GM23338 (cell line): Measurements from ENCODE around the gene GSG1L. TPM values are rescaled to one million over a fixed set of nuclear protein-coding genes. Genes with fewer than 3 reads are reported as not detected.

Source experiments
- ATAC-seq: fragments of 200-7000 bp; cut with Tn5 transposase; 3 replicates; pipeline ENCODE4 v1.9.1; 2020
- DNase-seq: peaks from one replicate; pipeline ENCODE4 v3.0.0-alpha.2; 2015; ENCODE audit warnings: low spot score
- H2AFZ ChIP-seq: fragments of 200-600 bp; sonication (generic); 2 replicates; pipeline ENCODE4 v1.8.0; 2016; ENCODE audit warnings: antibody characterized with exemption, mild to moderate bottlenecking, moderate library complexity
- H3F3A ChIP-seq: fragments of 200-600 bp; sonication (generic); replicated peaks from 2 replicates; pipeline ENCODE4 v1.8.0; 2017; ENCODE audit warnings: antibody characterized with exemption, mixed run types, low read depth
- H3K27ac ChIP-seq: fragments of 200-600 bp; sonication (generic); 2 replicates; pipeline ENCODE4 v1.6.1; 2016; ENCODE audit warnings: low read depth
- H3K27me3 ChIP-seq: fragments of 200-600 bp; sonication (generic); 2 replicates; pipeline ENCODE4 v1.8.0; 2016; ENCODE audit warnings: mild to moderate bottlenecking, mixed run types, moderate library complexity; ENCODE audit not compliant: insufficient read depth
- H3K36me3 ChIP-seq: fragments of 200-600 bp; sonication (generic); 2 replicates; pipeline ENCODE4 v1.8.0; 2016; ENCODE audit warnings: mild to moderate bottlenecking; ENCODE audit not compliant: insufficient read depth
- H3K4me1 ChIP-seq: fragments of 200-600 bp; sonication (generic); 2 replicates; pipeline ENCODE4 v1.8.0; 2016; ENCODE audit warnings: mild to moderate bottlenecking, moderate library complexity; ENCODE audit not compliant: insufficient read depth
- H3K4me2 ChIP-seq: fragments of 200-600 bp; sonication (generic); 2 replicates; pipeline ENCODE4 v1.7.1; 2017; ENCODE audit warnings: mixed run types
- H3K4me3 ChIP-seq: fragments of 200-600 bp; sonication (generic); 2 replicates; pipeline ENCODE4 v1.6.1; 2016; ENCODE audit warnings: mixed run types
- H3K79me2 ChIP-seq: fragments of 200-600 bp; sonication (generic); replicated peaks from 2 replicates; pipeline ENCODE4 v1.8.0; 2017; ENCODE audit warnings: mild to moderate bottlenecking; ENCODE audit not compliant: insufficient read depth
- H3K9me2 ChIP-seq: fragments of 200-600 bp; sonication (generic); 2 replicates; pipeline ENCODE4 v1.8.0; 2017; ENCODE audit not compliant: insufficient read depth
- H4K20me1 ChIP-seq: fragments of 200-600 bp; sonication (generic); replicated peaks from 2 replicates; pipeline ENCODE4 v1.8.0; 2017; ENCODE audit warnings: mild to moderate bottlenecking; ENCODE audit not compliant: insufficient read depth
- H3K27ac Mint-ChIP-seq: 2 replicates; pipeline ENCODE4 v1.8.0; 2020; ENCODE audit warnings: inconsistent platforms, mild to moderate bottlenecking, moderate library complexity, mixed read lengths
- H3K27me3 Mint-ChIP-seq: 3 replicates; pipeline ENCODE4 v1.8.0; 2022; ENCODE audit warnings: low read depth, mild to moderate bottlenecking, moderate library complexity, mixed read lengths, inconsistent platforms; ENCODE audit not compliant: insufficient read depth, poor library complexity
- H3K36me3 Mint-ChIP-seq: 3 replicates; pipeline ENCODE4 v1.8.0; 2021; ENCODE audit warnings: low read depth, mild to moderate bottlenecking, inconsistent platforms, moderate library complexity, mixed read lengths
- H3K4me1 Mint-ChIP-seq: 3 replicates; pipeline ENCODE4 v1.8.0; 2020; ENCODE audit warnings: mild to moderate bottlenecking, inconsistent platforms, mixed read lengths
- H3K4me3 Mint-ChIP-seq: 3 replicates; pipeline ENCODE4 v1.8.0; 2021; ENCODE audit warnings: moderate library complexity, mild to moderate bottlenecking, inconsistent platforms, mixed read lengths
- H3K9me3 Mint-ChIP-seq: 3 replicates; pipeline ENCODE4 v1.8.0; 2020; ENCODE audit warnings: moderate library complexity, mild to moderate bottlenecking, inconsistent platforms, mixed read lengths
- CREB1 ChIP-seq: fragments of 250-450 bp; sonication (Bioruptor Pico); IDR thresholded peaks from 2 replicates; pipeline ENCODE4 v1.5.0; 2020; ENCODE audit warnings: low read depth, mild to moderate bottlenecking, moderate library complexity
- EZH2 ChIP-seq: fragments of 200-600 bp; sonication (generic); IDR thresholded peaks from one replicate; pipeline ENCODE4 v1.8.0; 2017; ENCODE audit warnings: antibody characterized with exemption, mild to moderate bottlenecking, low read depth; ENCODE audit not compliant: unreplicated experiment
- JUNB ChIP-seq: IDR thresholded peaks from one replicate; pipeline ENCODE4 v1.6.1; 2016; ENCODE audit warnings: antibody characterized with exemption; ENCODE audit not compliant: unreplicated experiment
- NANOG ChIP-seq: IDR thresholded peaks from 2 replicates; pipeline ENCODE4 v1.6.1; 2016; ENCODE audit warnings: antibody characterized with exemption, borderline replicate concordance
- POLR2AphosphoS5 ChIP-seq: IDR thresholded peaks from 2 replicates; pipeline ENCODE4 v1.6.1; 2016; ENCODE audit warnings: antibody characterized with exemption, low read depth
- ZNF114 ChIP-seq: fragments of 250-450 bp; sonication (Bioruptor Pico); IDR thresholded peaks from 2 replicates; pipeline ENCODE4 v1.5.0; 2020; ENCODE audit warnings: mild to moderate bottlenecking, moderate library complexity
- ZNF331 ChIP-seq: fragments of 250-450 bp; sonication (Bioruptor Pico); IDR thresholded peaks from 2 replicates; pipeline ENCODE4 v1.5.0; 2020; ENCODE audit warnings: low read depth, mild to moderate bottlenecking, moderate library complexity
- polyA plus RNA-seq: library from polyadenylated mRNA; unstranded; fragments of >200 nt; fragmentation: Nextera tagmentation; extraction: Ambion mirVana; gene quantifications from 2 replicates; pipeline ENCODE4 v1.2.1, GENCODE V29; 2016
- total RNA-seq: library from RNA; depleted of rRNA; stranded (reverse); fragments of >200 nt; shearing (Covaris generic); gene quantifications from 2 replicates; pipeline ENCODE4 v1.2.3, GENCODE V29; 2014
- TF ChIP-seq, protein P1 (sequence below), 2 experiments: fragments of 200-600 bp in 1 of 2; sonication (generic) in 1 of 2; conservative IDR thresholded peaks; 2 replicates each; pipeline versions ENCODE4 v1.5.1 to v1.6.1; 2016 to 2017; ENCODE audit warnings: antibody characterized with exemption in 2 of 2, low read depth in 2 of 2, mild to moderate bottlenecking in 2 of 2, moderate library complexity in 1 of 2
- TF ChIP-seq, protein P2 (sequence below): IDR thresholded peaks from one replicate; pipeline ENCODE4 v1.6.1; 2018; ENCODE audit warnings: antibody characterized with exemption; ENCODE audit not compliant: unreplicated experiment
- TF ChIP-seq, protein P3 (sequence below): fragments of 250-450 bp; sonication (Bioruptor Pico); IDR thresholded peaks from 2 replicates; pipeline ENCODE4 v1.5.0; 2020; ENCODE audit warnings: mild to moderate bottlenecking, moderate library complexity

GSG1L gene
- total and polyA plus RNA-seq, 2 experiments from 2014 or later = 0.36 to 0.63 TPM

- H3K27ac ChIP-seq = no peak overlapping the region
- H3K9me2 ChIP-seq = no peaks in the 10 kb centered on the region
- DNase-seq (no peak), ATAC-seq (no peak)
- no peaks in the 10 kb centered on the region for H4K20me1 ChIP-seq
- H3K4me3 ChIP-seq = no peak overlapping the region
- no peak overlapping the region for H2AFZ ChIP-seq
- no peak overlapping the region for H3K27ac Mint-ChIP-seq
- H3K27me3 ChIP-seq = no peaks in the 10 kb centered on the region
- H3K9me3 Mint-ChIP-seq = no peaks in the 10 kb centered on the region; the same call in 2 of the 3 replicates
- H3K4me1 ChIP-seq = peaks cover 9% of the 10 kb centered on the region; the same call in 1 of the 2 replicates
- peaks cover 19% of the 10 kb centered on the region for H3K4me1 Mint-ChIP-seq
- H3F3A ChIP-seq = no peaks in the 10 kb centered on the region
- no peaks in the 10 kb centered on the region for H3K36me3 ChIP-seq
- H3K36me3 Mint-ChIP-seq = no peaks in the 10 kb centered on the region; the same call in 2 of the 3 replicates
- no peak overlapping the region for H3K4me2 ChIP-seq
- no peaks in the 10 kb centered on the region for H3K79me2 ChIP-seq
- no peak for TF ChIP-seq ZNF331 (CRISPR knock-in tag)
- TF ChIP-seq, protein P1, sequence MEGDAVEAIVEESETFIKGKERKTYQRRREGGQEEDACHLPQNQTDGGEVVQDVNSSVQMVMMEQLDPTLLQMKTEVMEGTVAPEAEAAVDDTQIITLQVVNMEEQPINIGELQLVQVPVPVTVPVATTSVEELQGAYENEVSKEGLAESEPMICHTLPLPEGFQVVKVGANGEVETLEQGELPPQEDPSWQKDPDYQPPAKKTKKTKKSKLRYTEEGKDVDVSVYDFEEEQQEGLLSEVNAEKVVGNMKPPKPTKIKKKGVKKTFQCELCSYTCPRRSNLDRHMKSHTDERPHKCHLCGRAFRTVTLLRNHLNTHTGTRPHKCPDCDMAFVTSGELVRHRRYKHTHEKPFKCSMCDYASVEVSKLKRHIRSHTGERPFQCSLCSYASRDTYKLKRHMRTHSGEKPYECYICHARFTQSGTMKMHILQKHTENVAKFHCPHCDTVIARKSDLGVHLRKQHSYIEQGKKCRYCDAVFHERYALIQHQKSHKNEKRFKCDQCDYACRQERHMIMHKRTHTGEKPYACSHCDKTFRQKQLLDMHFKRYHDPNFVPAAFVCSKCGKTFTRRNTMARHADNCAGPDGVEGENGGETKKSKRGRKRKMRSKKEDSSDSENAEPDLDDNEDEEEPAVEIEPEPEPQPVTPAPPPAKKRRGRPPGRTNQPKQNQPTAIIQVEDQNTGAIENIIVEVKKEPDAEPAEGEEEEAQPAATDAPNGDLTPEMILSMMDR (conservative IDR thresholded peaks at IDR 0.05; ENCODE audit: low read depth in 2 of 2) = no peak
- TF ChIP-seq CREB1 (CRISPR knock-in tag) = no peak
- TF ChIP-seq EZH2 = no peak
- no peak for TF ChIP-seq JUNB
- no peak for TF ChIP-seq ZNF114 (CRISPR knock-in tag)
- no peak for TF ChIP-seq NANOG
- no peak overlapping the region for H3K4me3 Mint-ChIP-seq
- peaks cover 9% of the 10 kb centered on the region for H3K27me3 Mint-ChIP-seq
These were observed 211.4 kb downstream of the GSG1L start for GRCh38 chr16:27852116-27852515.

GRCh38 chr16:27851586-27851985, 211.9 kb downstream of the GSG1L start:
- Histone ChIP-seq H3K27me3 (no peaks in the 10 kb centered on the region), H2AFZ (no peak overlapping the region)
- peaks cover 20% of the 10 kb centered on the region for H3K4me1 Mint-ChIP-seq
- no peak for TF ChIP-seq POLR2AphosphoS5
- TF ChIP-seq, protein P2, sequence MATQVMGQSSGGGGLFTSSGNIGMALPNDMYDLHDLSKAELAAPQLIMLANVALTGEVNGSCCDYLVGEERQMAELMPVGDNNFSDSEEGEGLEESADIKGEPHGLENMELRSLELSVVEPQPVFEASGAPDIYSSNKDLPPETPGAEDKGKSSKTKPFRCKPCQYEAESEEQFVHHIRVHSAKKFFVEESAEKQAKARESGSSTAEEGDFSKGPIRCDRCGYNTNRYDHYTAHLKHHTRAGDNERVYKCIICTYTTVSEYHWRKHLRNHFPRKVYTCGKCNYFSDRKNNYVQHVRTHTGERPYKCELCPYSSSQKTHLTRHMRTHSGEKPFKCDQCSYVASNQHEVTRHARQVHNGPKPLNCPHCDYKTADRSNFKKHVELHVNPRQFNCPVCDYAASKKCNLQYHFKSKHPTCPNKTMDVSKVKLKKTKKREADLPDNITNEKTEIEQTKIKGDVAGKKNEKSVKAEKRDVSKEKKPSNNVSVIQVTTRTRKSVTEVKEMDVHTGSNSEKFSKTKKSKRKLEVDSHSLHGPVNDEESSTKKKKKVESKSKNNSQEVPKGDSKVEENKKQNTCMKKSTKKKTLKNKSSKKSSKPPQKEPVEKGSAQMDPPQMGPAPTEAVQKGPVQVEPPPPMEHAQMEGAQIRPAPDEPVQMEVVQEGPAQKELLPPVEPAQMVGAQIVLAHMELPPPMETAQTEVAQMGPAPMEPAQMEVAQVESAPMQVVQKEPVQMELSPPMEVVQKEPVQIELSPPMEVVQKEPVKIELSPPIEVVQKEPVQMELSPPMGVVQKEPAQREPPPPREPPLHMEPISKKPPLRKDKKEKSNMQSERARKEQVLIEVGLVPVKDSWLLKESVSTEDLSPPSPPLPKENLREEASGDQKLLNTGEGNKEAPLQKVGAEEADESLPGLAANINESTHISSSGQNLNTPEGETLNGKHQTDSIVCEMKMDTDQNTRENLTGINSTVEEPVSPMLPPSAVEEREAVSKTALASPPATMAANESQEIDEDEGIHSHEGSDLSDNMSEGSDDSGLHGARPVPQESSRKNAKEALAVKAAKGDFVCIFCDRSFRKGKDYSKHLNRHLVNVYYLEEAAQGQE = no peak
- TF ChIP-seq, protein P3, sequence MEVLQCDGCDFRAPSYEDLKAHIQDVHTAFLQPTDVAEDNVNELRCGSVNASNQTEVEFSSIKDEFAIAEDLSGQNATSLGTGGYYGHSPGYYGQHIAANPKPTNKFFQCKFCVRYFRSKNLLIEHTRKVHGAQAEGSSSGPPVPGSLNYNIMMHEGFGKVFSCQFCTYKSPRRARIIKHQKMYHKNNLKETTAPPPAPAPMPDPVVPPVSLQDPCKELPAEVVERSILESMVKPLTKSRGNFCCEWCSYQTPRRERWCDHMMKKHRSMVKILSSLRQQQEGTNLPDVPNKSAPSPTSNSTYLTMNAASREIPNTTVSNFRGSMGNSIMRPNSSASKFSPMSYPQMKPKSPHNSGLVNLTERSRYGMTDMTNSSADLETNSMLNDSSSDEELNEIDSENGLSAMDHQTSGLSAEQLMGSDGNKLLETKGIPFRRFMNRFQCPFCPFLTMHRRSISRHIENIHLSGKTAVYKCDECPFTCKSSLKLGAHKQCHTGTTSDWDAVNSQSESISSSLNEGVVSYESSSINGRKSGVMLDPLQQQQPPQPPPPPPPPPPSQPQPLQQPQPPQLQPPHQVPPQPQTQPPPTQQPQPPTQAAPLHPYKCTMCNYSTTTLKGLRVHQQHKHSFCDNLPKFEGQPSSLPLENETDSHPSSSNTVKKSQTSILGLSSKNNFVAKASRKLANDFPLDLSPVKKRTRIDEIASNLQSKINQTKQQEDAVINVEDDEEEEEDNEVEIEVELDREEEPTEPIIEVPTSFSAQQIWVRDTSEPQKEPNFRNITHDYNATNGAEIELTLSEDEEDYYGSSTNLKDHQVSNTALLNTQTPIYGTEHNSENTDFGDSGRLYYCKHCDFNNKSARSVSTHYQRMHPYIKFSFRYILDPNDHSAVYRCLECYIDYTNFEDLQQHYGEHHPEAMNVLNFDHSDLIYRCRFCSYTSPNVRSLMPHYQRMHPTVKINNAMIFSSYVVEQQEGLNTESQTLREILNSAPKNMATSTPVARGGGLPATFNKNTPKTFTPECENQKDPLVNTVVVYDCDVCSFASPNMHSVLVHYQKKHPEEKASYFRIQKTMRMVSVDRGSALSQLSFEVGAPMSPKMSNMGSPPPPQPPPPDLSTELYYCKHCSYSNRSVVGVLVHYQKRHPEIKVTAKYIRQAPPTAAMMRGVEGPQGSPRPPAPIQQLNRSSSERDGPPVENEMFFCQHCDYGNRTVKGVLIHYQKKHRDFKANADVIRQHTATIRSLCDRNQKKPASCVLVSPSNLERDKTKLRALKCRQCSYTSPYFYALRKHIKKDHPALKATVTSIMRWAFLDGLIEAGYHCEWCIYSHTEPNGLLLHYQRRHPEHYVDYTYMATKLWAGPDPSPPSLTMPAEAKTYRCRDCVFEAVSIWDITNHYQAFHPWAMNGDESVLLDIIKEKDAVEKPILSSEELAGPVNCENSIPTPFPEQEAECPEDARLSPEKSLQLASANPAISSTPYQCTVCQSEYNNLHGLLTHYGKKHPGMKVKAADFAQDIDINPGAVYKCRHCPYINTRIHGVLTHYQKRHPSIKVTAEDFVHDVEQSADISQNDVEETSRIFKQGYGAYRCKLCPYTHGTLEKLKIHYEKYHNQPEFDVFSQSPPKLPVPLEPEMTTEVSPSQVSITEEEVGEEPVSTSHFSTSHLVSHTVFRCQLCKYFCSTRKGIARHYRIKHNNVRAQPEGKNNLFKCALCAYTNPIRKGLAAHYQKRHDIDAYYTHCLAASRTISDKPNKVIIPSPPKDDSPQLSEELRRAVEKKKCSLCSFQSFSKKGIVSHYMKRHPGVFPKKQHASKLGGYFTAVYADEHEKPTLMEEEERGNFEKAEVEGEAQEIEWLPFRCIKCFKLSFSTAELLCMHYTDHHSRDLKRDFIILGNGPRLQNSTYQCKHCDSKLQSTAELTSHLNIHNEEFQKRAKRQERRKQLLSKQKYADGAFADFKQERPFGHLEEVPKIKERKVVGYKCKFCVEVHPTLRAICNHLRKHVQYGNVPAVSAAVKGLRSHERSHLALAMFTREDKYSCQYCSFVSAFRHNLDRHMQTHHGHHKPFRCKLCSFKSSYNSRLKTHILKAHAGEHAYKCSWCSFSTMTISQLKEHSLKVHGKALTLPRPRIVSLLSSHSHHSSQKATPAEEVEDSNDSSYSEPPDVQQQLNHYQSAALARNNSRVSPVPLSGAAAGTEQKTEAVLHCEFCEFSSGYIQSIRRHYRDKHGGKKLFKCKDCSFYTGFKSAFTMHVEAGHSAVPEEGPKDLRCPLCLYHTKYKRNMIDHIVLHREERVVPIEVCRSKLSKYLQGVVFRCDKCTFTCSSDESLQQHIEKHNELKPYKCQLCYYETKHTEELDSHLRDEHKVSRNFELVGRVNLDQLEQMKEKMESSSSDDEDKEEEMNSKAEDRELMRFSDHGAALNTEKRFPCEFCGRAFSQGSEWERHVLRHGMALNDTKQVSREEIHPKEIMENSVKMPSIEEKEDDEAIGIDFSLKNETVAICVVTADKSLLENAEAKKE (CRISPR knock-in tag) = no peak

More at GRCh38 chr16:27851586-27851985, 211.9 kb downstream of the GSG1L start:
- Mint-ChIP-seq H3K27ac (no peak overlapping the region), H3K4me3 (no peak overlapping the region), H3K36me3 (no peaks in the 10 kb centered on the region; the same call in 2 of the 3 replicates), H3K9me3 (no peaks in the 10 kb centered on the region; the same call in 2 of the 3 replicates), H3K27me3 (peaks cover 10% of the 10 kb centered on the region)
- H3K9me2 ChIP-seq = no peaks in the 10 kb centered on the region
- no peaks in the 10 kb centered on the region for H3K79me2 ChIP-seq
- no peaks in the 10 kb centered on the region for H3K36me3 ChIP-seq
- H3K27ac ChIP-seq = no peak overlapping the region
- no peaks in the 10 kb centered on the region for H3F3A ChIP-seq
- no peaks in the 10 kb centered on the region for H4K20me1 ChIP-seq
- no peak overlapping the region for H3K4me3 ChIP-seq
- H3K4me2 ChIP-seq = no peak overlapping the region
- DNase-seq = no peak
- no peak for ATAC-seq
- H3K4me1 ChIP-seq = peaks cover 9% of the 10 kb centered on the region; the same call in 1 of the 2 replicates
